Superior temporal gyrus (tissue), 1 donor: Measurements from ENCODE around the gene OXGR1.
"Not testable (repeated sequence)": the region's sequence is repeated elsewhere in the genome, so short reads cannot be mapped to it uniquely, and the experiment has no call there.

Experiments used
- DNase-seq: peaks from one replicate; pipeline ENCODE4 v3.0.0-alpha.2; 2016; ENCODE audit errors: extremely low spot score

OXGR1 gene

DNA sequence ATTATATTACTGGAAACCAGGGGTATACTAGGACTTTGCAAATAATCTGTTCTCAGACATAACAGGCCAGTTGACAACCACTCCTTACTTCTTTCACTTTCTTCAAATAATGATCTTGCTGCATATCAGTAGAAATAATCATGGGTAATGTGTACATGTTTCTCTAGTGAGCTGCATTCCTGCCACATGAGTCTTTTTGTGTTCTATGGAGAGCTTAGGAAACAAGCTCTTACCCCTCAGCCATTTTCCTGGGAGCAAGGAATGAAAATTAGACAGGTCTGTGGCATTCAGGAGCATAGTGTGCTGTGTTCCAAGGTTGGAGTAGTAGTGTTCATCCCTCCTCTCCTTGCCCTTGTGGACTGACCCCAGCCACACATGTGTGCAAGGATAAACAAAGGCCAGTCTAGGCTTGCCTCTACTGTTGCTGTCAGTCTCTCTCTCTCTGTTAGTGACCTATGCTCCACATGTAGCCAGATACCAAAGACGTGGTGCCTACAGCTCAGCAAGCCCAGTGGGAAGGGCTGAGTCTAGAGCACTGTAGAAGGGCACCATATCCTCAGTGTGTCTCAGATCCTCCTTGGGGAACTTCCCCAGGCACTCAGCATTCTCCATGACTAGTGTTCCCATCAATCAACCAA lies 11.5 kb upstream of the OXGR1 start:
- no peak for DNase-seq

DNA sequence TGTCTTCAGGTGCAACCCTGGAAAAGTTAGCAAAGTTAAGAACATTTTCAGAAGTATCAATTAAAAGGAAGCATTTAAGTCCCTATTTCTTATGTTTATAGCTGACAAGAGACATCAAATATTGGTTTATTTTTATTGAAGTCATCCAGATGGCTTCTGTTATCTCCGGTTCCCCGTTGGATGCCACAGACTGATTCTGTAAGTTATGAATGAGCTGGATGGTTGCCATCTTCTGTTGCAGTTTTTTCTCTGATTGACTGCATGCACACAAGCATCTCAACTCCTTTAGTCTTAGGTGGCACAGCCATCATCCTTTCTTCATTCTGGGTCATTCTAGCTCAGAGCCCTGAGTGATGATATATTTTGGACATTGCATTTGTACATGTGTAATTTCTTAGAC lies 10.6 kb upstream of the OXGR1 start:
- no peak for DNase-seq

DNA sequence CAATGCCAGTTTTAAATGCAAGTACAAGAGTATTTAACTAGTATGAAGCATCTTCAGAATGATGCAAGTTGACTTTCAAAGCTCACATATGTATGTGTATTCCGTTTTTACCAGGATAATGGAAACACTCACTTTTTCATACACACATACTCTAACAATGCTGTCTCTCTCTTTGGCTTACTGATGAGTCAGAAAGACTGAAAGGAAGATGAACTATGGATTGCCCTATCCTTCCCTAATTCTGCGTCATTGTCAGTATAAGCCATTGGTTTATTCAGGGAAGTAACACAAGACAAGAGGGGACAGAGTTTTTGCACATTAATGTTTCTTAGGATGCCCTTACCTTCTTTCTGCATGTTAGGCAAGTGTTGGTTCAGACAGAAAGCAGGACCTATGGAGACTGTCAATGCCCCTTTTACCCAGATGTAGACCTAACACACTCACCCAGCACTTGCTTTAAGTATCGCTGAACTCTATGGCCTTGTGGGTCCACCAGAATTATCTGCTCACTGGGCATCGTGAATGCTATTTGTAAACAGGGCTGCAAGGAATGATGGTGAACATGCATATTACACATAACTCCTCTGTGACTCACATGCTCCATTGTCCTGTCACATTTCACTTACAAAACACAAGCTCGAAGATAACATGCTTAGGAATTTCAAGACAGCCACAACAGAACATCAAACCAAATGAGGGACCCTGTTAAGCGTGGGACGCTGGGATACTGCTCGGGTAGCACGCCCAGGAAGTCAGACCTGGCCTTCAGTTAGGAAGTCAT lies 10.0 kb upstream of the OXGR1 start:
- no peak for DNase-seq

DNA sequence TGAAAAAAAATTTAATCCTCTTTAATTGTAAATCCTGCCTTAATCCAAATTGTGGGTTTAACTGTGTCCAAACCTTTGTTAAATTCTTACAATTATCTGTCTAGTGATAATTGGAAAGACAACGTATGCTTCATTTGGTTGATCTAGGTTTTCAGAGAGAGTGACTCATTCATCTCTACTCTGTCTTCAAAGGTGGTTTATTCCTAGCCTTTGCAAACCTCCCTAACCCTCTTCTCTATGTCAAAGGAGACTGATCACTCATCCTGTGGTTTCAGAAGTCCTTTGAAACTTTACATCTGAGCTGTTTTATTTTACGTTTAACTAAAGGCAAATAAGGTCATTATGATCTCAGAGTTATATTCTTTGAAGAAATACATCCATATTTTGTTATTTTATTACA lies 8.8 kb upstream of the OXGR1 start:
- DNase-seq = no peak

DNA sequence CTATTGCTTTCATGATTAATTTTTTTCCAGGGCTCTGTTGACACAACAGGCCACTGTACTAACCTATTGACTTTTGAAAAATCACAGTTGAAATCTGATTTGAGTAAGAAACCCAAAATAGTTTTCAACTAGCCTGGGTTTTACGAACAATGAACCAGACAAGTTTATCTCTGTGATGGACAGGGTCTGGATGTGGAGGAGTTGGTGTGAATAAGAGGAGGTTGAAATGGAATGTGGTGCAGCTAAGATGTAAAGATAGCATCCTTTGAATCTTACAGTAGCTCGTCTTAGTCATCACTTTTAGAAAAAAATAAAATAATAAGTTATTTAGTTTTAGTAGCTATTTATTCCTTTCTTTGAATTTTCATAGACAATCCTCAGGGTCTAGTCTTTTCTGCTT lies 8.3 kb upstream of the OXGR1 start:
- no peak for DNase-seq

DNA sequence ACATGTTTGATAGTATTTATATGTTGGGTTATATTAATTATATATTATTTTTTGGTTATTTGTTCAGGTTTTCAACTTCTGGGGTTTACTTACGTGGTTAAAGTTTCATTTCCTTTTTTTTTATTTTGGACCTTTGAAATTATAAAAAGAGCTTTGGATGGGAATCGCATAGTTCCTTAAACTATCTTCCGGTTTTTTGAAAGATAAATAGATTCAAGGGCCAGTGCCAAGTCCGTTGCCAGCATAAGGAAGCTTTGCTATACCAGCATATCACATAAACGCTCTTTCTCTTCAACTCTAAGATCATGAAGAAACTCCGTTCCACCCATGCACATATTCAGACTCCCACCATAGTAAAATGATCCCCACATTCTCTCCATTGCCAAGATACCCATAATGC lies 7.4 kb upstream of the OXGR1 start:
- DNase-seq = no peak

DNA sequence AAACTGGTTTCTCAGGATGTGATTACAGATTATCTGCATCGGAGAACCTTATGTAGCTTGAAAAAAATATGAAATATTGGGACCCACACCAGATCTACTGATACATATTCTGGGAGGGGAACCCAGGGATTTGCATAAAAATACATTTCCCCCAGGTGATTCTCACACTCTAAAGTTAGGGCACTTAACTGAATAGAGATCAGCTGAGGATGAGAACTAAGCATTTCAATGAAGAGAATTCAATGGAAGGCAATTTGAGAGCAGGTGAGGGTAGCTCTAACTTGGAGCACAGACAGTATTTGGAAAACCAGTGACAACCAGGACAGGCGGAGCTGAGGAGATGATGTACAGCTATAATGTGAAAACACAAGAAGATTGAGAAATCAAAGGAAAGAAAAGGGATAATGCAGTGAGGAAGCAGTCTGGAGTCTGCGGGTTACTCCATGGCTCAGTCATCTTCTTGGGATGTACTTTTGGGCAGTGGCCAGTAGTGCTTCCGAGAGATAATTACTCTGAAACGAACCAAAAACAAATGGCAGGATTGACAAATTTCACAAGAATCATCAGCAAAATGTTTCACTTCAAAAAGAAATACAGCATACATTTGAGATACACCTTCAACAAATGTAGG lies 6.1 kb upstream of the OXGR1 start:
- DNase-seq = no peak

DNA sequence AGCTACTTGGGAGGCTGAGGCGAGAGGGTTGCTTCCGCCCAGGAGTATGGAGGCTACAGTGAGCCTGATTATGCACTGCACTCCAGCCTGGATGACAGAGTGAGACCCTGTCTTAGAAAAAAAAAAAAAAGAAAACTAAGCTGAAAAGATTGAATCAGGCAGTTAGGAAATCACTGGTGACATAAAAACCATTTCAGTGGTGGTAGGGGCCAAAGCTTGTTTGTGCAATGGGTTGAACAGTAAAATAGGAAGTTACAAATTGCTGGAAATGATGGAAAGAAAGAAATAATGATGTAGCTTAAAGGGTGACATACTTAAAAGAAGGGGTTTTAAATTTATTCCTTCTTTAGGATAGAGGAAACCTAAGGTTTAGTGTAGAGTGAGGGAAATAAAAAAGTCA lies 4.8 kb upstream of the OXGR1 start:
- no peak for DNase-seq

DNA sequence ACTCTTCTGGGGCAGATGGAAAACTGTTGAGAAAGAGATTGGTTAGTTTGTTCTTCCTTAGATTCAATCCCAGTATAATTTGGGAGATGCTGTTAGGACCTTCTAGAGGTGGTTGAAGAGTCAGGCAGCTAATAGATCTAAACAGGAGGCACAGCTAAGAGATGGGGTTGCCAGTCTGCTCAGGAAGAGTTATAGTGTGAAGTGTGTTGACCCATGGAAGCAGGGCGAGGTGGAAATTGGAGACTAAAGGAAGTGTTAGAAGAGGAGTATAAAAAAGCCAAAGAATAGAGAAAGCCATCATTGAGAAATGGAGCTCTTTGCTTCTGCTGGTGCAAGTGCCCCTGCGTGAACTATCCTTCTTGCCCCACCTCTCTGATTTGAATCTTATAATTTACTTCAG lies 3.8 kb upstream of the OXGR1 start:
- DNase-seq = no peak

DNA sequence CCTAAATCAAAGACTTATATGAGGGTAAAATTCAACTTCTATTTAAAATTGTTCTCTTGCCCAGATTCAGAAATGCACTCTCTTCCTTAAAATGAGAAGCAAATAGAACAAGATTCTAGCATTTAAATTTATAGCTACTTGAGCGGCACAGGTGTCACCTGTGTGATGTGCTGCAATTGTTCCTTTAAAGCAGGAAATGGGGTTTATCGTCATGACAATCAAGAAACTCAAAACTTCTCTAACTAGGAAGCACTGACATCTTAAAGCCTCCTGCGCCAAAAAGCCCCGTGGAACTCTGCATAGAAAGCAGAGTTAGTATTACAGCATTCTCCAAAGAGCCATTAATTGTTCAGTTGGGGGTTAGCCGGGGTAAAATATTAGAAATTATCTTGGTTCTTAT lies 2.6 kb upstream of the OXGR1 start:
- no peak for DNase-seq

DNA sequence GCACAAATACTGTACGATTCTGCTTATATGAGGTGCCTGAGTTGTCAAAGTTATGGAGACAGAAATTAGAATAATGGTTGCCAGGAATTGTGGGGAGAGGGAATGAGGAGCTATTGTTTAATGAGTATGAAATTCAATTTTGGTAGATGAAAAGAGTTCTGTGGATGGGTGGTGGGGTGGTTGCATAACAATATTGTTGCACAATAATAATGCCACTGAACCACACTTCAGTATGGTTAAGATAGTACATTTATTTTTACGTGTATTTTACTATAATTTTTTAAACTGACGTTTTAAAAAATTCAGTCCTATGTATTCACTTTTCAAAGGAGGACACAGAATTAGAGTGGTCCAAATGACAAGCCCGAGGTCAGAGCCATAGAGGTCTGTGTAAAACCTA lies 1.8 kb upstream of the OXGR1 start:
- DNase-seq = no peak

DNA sequence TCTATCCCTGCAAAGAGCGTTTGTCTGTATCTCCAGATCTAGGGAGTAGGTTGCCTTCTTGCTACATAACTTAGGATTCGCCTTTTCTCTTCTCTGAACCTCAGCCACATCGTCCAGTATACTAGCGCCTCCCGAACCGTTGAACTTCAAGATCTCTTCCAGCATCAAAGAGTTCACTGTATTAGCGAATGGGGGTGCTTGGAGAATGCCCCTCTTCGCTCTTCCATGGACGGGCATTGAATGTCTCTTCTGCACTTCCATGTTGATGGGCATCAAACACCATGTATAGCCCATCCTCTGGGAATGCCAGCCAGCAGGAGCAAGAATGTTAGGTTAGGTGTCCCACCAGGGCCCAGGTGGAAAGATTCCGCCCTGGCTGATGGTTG lies 575 bp upstream of the OXGR1 start:
- no peak for DNase-seq

DNA sequence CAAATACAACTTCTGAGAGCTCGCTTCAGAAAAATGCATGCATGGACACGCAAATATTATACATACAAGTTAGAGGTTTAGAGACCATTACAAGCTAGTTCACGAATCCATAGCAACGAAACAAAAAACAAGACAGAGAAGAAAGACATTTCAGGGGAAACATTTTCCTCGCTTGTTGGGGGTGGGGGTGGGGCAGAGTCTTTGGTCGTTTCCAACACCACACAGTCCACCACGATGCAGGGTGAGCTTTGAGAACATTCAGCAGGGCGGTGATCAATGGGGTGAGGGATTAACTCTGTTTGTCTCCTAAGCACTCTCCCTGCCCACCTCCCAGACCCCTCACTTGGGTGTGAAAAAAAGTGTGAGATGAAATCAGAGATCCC lies 651 bp downstream of the OXGR1 start:
- no peak for DNase-seq

DNA sequence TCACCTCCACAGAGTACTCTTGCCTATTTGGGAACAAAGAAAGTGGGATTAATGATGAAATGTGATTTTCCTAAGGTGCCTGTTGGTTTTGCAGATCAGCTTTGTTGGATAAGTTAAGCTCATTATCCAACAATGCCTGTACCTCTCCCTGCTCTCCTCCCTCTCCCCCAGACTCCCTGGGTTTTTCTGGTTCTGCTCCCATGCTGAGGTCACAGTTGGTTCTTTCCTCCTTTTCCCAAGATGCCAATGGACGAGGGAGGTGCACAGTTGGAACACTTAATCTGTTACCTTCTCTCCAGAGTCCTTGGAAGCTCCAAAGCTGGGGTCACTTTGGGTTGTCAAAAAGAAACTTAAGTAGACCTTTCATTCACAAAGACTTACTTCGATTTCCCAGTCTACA lies 1.6 kb downstream of the OXGR1 start:
- DNase-seq = no peak

DNA sequence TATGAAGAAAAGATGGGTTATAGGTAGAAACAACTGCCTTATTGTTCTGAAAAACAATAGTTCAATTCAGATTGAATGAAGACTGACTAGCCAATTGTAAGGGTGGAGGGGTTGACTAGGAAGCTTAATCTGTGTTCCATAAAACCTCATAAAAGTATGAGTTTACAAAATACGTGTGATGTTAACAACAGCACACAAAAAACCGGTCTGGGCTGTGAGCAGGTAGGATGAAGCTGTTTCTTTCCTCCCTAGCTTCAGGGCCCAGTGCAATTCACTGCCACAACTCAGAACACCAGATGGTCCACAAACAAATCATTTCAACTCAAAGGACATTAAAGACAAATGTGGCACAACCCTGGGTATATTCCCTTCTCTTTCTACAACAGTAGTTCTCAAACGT lies 3.2 kb downstream of the OXGR1 start:
- no peak for DNase-seq

DNA sequence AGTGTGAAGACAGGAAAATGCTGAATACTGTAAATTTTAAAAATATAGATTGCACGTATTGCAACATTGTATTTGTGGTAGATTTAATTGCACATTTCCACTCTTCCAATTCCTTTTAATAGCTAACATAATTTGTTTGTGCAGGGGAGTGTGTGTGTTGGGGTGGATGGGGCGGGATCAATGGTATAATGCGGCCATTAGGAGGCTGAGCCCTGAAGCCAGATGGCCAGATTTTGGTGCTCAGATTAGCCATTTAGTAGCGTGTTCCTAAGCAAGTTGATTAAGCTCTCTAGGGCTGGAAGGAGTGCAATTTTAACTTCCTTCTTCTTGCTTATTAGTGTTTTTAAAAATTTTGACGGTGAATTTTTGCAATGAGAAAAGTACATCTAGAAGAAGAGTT lies 5.8 kb downstream of the OXGR1 start:
- DNase-seq = no peak

DNA sequence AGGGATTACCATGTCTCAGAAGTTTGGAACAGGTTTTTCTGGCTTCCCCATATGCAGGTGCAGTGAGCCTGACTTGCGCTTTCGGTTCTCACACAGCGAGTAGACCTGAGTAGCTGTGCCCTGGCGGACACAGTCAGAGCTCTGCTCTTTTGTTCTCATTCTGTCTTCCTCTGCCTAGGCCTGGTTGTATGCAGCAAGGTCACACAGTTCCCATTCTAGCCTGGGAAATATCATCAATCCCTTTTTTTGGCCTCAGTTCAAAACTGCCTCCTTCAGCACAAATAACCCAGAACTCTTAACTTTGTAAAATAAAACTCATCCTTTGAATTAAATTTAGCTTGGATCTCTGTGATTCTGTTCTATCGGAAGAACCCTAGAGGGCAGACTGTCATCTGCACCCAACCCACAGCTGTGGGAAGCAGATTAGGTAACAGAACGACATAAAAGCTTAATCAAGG lies 10.2 kb downstream of the OXGR1 start:
- DNase-seq = no peak

DNA sequence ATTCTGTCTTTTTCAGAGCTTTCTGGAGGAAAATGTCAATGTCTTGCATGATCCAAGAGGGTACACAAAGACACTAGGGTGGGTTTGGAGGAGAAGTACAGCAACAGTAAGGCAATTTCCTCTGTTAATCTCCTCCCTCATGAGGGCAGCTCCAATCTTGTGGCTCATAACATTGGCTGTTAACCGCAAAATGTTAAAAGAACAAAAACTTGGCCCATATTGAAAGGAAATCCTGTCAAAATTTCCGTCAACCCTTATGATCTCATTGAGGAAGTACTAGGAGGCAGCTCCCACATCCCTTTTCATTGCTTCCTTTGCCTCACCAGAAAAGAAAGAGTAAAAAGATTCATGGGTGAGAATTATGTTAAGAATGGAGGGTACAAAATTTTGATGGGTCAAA lies 11.6 kb downstream of the OXGR1 start:
- no peak for DNase-seq

DNA sequence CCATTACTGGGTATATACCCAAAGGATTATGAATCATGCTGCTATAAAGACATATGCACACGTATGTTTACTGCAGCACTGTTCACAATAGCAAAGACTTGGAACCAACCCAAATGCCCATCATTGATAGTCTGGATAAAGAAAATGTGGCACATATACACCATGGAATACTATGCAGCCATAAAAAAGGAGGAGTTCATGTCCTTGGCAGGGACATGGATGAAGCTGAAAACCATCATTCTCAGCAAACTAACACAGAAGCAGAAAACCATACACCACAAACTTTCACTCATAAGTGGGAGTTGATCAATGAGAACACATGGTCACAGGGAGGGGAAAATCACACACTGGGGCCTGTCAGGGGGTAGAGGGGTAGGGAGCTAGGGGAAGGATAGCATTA lies 14.4 kb downstream of the OXGR1 start:
- DNase-seq = not testable (repeated sequence)

DNA sequence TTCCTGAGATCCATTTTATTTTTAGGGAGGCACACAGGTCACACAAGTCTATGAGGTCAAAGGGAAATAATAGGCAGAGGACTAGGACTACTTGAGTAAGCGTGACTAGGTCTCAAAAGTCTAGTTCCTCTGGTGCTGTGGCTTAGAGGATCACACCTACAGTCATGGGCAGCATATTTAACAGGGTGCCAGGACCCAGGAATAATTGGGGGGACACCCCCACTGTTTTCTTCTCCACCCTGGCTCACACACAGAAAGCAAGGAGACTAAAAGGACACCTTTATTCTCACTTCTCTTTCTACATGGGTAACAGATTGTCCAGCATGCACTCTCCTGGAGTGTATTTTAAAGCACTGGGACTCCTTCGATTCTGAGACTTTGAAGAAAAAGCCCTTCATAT lies 26.2 kb downstream of the OXGR1 start:
- no peak for DNase-seq

DNA sequence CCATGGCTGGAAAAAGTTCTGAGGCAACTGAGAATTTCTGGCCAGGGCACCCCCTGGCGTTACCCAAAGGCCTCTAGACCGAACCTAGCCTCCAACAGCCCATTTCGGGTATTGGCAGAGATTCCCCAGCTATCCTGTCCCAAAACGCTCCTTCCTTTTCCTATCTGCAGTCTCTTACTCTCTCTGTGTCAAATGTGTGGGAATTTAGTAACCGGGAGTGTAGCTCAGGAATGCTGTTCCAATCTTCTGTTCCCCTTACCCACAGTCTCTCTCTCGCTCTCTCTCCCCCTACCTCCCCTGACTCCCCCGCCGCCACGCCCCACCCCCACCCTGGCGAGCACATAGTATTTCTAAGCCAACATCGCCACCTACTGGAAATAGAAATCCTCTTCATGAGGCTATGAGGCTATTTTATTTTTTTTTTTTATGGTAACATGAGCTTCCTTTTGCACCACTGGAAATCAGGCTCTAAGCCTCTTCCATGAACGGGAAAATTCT lies 27.0 kb downstream of the OXGR1 start:
- DNase-seq = no peak

DNA sequence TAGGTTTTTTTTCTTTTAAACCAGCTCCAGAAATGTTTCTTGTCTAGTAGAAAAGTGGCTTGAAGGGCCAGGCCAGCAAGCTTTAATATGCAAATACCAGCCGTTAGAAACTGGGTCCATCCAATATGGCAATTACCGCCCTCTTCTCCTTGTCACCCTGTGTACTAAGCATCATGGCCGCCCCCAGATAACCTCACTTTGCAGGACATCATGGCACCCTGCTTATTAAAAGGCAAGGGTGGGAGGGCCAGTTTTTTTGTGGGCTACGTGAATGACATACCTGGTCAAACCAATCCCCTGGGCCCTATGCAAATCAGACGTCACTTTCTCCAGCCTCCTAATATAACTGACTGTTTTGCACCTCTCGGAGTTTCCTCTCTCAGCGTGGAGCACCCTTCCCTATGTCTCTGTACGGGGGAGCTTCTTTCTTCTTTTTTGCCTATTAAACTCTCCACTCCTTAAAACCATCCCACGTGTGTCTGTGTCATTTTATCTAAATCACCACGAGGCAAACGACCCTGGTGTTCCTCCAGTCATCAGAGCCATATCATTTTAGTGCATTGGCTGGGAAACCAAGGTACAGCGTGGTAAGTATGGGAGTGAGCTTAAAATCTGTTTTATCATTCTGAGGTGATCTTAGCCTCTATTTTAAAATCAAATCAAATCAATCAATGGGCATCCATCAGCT lies 27.7 kb downstream of the OXGR1 start:
- DNase-seq = no peak
